GM21381 (cell line): ENCODE measurements around the gene LRRIQ1.

Source experiments
- ATAC-seq: cut with Tn5 transposase; IDR thresholded peaks from one replicate; pipeline ENCODE4 v1.9.1; 2021; ENCODE audit warnings: mild to moderate bottlenecking, moderate library complexity; ENCODE audit not compliant: unreplicated experiment

LRRIQ1 gene

GRCh38 chr12:85279449-85280164, 243.5 kb downstream of the LRRIQ1 start:
- no peak for ATAC-seq

GRCh38 chr12:85280165-85280983, 244.2 kb downstream of the LRRIQ1 start, which contains the start of gene ALX1:
TSS of gene ALX1 (plus strand) at chr12:85280220. CDS start at chr12:85280262, 42 bp downstream.
- peak; percentile 75 for ATAC-seq

- ATAC-seq = no peak
Measured at GRCh38 chr12:85280984-85281630, 245.0 kb downstream of the LRRIQ1 start.

- ATAC-seq = no peak
Measured at GRCh38 chr12:85281636-85282312, 245.6 kb downstream of the LRRIQ1 start.

GRCh38 chr12:85283560-85283959, 247.4 kb downstream of the LRRIQ1 start:
- ATAC-seq = no peak
